D341Med (cell line): ENCODE results near the gene RAET1L.
"Not testable (repeated sequence)": the region's sequence is repeated elsewhere in the genome, so short reads cannot be mapped to it uniquely, and the experiment has no call there.

ENCODE experiments used
- DNase-seq: peaks from one replicate; pipeline ENCODE4 v3.0.0; 2012; ENCODE audit warnings: low spot score

Gene RAET1L

GRCh38 chr6:150044621-150045145 lies 19.4 kb upstream of the RAET1L start:
- no peak for DNase-seq

- no peak for DNase-seq
These were observed 18.4 kb upstream of the RAET1L start for GRCh38 chr6:150043501-150044412.

- no peak for DNase-seq
These were observed 17.8 kb upstream of the RAET1L start for GRCh38 chr6:150043096-150043495.

- no peak for DNase-seq
These were observed 13.1 kb upstream of the RAET1L start for GRCh38 chr6:150038202-150039062.

- DNase-seq: no peak
These were observed 12.3 kb upstream of the RAET1L start for GRCh38 chr6:150037526-150038201.

- no peak for DNase-seq
These were observed 10.7 kb upstream of the RAET1L start for GRCh38 chr6:150036081-150036480.

- DNase-seq: no peak
These were observed 8.0 kb upstream of the RAET1L start for GRCh38 chr6:150033207-150033771.

GRCh38 chr6:150032598-150032997 lies 7.3 kb upstream of the RAET1L start:
- DNase-seq: no peak

- DNase-seq: no peak
These were observed 5.3 kb upstream of the RAET1L start for GRCh38 chr6:150030611-150031010.

GRCh38 chr6:150029749-150030148 lies 4.4 kb upstream of the RAET1L start:
- no peak for DNase-seq

- DNase-seq: no peak
These were observed 3.9 kb upstream of the RAET1L start for GRCh38 chr6:150029276-150029675.

- DNase-seq: no peak
These were observed 3.5 kb upstream of the RAET1L start for GRCh38 chr6:150028799-150029198.

- no peak for DNase-seq
These were observed 2.7 kb upstream of the RAET1L start for GRCh38 chr6:150027806-150028565.

GRCh38 chr6:150026976-150027805 lies 1.9 kb upstream of the RAET1L start:
- DNase-seq: no peak

- no peak for DNase-seq
These were observed 631 bp downstream of the RAET1L start for GRCh38 chr6:150024646-150025155.

GRCh38 chr6:150024021-150024420 lies 1.3 kb downstream of the RAET1L start:
- DNase-seq: not testable (repeated sequence)

GRCh38 chr6:150021870-150022269 lies 3.5 kb downstream of the RAET1L start:
- not testable (repeated sequence) for DNase-seq

- no peak for DNase-seq
These were observed 6.3 kb downstream of the RAET1L start for GRCh38 chr6:150018846-150019580.

- not testable (repeated sequence) for DNase-seq
These were observed 8.2 kb downstream of the RAET1L start for GRCh38 chr6:150017186-150017521.
